Spinal cord (tissue), 10 donors: ENCODE data around the gene ITGA11. TPM values are rescaled to one million over a fixed set of nuclear protein-coding genes. Genes with fewer than 3 reads are reported as not detected.

Experiments used
- DNase-seq, 6 donors: peaks; one replicate each; pipeline versions ENCODE4 v3.0.0 to v3.0.0-alpha.2; 2013 to 2015; ENCODE audit warnings: low spot score in 6 of 6, low read depth in 4 of 6
- H3K27ac ChIP-seq: one replicate; pipeline ENCODE4 v1.5.1; 2013; ENCODE audit warnings: low read depth, low read length, control low read depth
- H3K27me3 ChIP-seq: one replicate; pipeline ENCODE4 v1.6.1; 2013; ENCODE audit warnings: low read length; ENCODE audit not compliant: control insufficient read depth, insufficient read depth
- H3K36me3 ChIP-seq: one replicate; pipeline ENCODE4 v1.6.1; 2013; ENCODE audit warnings: low read length; ENCODE audit not compliant: control insufficient read depth, insufficient read depth
- H3K4me1 ChIP-seq: one replicate; pipeline ENCODE4 v1.6.1; 2013; ENCODE audit warnings: low read length; ENCODE audit not compliant: control insufficient read depth, insufficient read depth
- H3K4me3 ChIP-seq: one replicate; pipeline ENCODE4 v1.5.1; 2013; ENCODE audit warnings: low read depth, low read length, control low read depth
- H3K9me3 ChIP-seq: one replicate; pipeline ENCODE4 v1.6.1; 2013; ENCODE audit warnings: low read length; ENCODE audit not compliant: control insufficient read depth, insufficient read depth
- WGBS: methylation state at CpG from one replicate; pipeline ENCODE4 v1.1.5; 2013; ENCODE audit warnings: missing lambda C conversion rate; ENCODE audit not compliant: insufficient coverage; 5-methylcytosine and 5-hydroxymethylcytosine counted together
- polyA plus RNA-seq, 2 donors: library from polyadenylated mRNA; unstranded; fragments of 120-200 nt; gene quantifications; one replicate each; pipeline ENCODE4 v1.2.1, GENCODE V29; 2013; ENCODE audit not compliant: insufficient read length in 2 of 2
- total RNA-seq, 2 donors: library from RNA; depleted of rRNA in 1 of 2; stranded (reverse); fragments of 120-200 nt in 1 of 2; fragments of >200 nt in 1 of 2; gene quantifications; one replicate each; pipeline versions ENCODE4 v1.2.3 to v1.2.4, GENCODE V29; 2013 to 2014
- donor health status: healthy.

ITGA11 gene
- total and polyA plus RNA-seq, 4 donors, result 4.8 to 18.7 (median 7.4) TPM

DNA sequence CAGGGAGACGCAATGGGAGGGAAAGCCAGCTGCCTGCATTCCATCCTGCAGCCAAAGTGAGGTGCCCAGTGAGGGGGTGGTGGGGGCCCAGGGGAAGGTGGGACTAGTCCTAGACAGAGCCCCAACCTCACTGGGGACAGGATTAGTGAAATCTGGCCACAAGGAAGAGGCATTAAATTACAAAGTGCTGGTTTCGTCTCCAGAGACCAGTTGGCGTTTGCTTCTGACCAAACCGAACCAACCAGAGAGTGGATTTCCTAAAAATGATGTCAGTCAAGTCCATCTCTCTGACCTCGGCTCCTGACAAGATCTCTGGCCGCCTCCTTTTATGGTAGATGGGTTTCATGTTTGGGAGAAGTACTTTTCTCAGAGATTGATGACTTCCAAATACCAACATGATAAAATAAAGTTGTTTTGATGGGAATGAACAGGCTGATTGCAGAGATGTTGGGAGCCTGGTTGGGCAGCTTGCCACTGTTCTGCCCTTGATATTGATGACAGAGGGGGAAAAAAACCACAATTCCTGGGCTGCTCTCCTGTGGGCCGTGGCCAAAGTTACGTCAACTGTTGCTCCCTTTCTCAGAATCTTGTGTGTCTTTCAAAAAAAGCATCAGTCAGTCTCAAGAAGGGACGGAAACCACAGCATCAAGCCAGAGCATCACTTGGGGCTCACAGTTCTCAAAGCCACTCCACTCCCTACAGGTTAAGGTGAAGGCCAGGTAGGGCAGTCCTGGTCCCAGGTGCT lies 24.6 kb downstream of the ITGA11 start:
- Histone ChIP-seq H3K36me3 (peaks cover 4% of the 10 kb centered on the region), H3K27ac (no peak overlapping the region), H3K4me1 (no peaks in the 10 kb centered on the region), H3K9me3 (no peaks in the 10 kb centered on the region), H3K4me3 (no peak overlapping the region), H3K27me3 (no peaks in the 10 kb centered on the region)
- WGBS, result 77% methylated on average over 6 of the region's 9 CpGs
- no peak for DNase-seq

DNA sequence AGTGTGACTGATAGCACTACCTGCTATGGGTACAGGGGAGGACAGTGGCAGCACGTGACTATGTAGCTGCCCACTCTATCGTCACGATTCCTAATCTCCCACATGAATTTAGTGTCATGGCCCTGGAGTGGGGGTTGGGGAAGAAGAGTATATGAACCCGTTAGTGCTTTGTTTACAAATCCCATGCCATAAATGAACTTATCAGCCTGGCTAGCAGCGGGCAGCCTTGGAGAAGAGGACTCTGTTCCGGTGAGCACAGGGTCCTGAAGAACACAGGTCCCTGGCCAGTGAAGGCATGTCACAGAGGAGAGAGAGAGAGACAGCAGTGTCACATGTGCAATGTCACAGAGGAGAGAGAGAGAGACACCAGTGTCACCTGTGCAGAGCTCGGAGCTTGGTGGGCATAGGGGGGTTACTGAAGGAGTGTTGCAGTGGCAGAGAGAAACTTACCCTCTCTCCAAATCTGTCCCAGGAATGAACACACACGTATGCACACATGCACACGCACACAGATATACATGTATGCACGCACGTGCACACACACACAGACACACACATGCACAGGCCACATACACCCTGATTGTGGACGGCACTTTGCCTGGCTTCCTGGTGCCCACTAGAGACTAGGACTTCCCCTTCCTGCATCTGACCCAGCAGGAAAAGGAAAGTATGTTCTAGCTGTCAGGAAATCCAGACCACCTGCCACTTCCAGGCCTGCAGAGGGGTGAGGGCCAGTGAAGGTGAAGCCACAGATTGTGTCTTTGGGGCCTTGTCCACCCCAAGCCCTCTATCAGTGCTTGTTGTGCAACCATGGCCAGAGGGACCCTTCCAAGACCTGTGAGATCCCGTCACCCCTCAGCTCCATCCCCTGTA lies 26.3 kb downstream of the ITGA11 start:
- Histone ChIP-seq H3K4me1 (no peaks in the 10 kb centered on the region), H3K4me3 (no peak overlapping the region), H3K9me3 (no peaks in the 10 kb centered on the region), H3K36me3 (peaks cover 4% of the 10 kb centered on the region), H3K27me3 (no peaks in the 10 kb centered on the region), H3K27ac (no peak overlapping the region)
- WGBS, result 89% methylated on average over 8 of the region's 13 CpGs
- no peak for DNase-seq

DNA sequence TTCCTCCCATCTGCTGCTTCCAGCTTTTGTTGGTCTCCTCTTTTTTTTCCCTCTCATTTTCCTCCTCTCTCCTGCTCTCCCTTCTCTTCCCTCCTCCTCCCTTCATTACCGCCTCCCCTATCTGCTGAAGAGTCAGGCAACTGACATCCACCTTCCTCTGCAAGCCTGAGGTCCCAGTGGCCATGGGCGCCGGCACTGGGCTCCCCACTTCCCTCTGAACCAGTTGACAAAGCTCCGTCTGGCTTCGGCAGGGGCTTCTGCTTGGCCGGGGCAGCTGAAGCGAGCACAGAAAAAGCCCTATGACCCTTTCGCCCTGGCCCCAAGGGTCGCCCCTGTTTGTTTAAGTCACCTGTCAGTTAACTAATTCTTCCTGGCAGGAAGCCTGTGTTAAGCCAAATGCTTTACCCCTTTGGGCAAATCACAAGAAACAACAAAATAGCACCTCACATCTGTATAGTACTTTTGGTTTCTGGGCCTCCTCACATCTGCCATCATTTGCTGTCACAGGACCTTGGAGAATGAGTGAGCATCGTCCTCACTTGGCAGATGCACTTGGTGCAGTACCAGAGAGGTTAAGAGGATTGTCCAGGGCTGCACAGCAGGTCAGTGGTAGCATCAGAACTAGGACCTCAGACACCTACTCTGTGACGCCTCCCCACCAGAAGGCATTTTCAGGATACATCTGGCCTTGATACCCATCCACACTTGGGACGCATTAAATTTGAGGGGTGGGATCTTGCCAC lies 27.7 kb downstream of the ITGA11 start:
- Histone ChIP-seq H3K27me3 (no peaks in the 10 kb centered on the region), H3K4me1 (no peaks in the 10 kb centered on the region), H3K9me3 (no peaks in the 10 kb centered on the region), H3K27ac (no peak overlapping the region), H3K36me3 (peaks cover 4% of the 10 kb centered on the region), H3K4me3 (no peak overlapping the region)
- DNase-seq, result no peak
- WGBS, result 76% methylated on average over 10 of the region's 12 CpGs

DNA sequence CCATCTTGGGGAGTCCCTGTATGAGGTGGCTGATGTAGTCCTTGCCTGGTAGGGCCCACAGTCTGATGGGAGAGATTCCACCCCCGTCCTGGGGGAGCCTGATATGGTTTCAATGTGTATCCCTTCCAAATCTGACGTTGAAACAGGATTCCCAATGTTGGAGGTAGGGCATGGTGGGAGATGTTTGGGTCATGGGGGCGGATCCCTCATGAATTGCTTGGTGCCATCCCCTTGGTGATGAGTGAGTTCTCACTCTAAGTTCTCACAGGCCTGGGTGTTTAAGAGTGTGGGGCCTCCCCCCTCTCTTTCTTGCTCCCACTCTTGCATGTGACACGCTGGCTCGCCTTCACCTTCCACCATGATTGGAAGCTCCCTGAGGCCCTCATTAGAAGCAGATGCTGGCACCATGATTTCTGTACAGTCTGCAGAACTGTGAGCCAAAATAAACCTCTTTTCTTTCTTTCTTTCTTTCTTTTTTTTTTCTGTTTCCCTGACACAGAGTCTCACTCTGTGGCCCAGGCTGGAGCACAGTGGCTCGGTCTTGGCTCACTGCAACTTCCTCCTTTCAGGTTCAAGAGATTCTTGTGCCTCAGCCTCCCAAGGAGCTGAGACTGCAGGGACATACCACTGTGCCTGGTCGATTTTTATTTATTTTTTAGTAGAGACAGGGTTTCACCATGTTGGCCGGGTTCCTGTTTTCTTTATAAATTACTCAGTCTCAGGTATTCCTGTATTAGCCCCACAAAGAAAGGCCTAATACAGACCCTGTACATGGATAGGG lies 28.6 kb downstream of the ITGA11 start:
- no peak for DNase-seq

DNA sequence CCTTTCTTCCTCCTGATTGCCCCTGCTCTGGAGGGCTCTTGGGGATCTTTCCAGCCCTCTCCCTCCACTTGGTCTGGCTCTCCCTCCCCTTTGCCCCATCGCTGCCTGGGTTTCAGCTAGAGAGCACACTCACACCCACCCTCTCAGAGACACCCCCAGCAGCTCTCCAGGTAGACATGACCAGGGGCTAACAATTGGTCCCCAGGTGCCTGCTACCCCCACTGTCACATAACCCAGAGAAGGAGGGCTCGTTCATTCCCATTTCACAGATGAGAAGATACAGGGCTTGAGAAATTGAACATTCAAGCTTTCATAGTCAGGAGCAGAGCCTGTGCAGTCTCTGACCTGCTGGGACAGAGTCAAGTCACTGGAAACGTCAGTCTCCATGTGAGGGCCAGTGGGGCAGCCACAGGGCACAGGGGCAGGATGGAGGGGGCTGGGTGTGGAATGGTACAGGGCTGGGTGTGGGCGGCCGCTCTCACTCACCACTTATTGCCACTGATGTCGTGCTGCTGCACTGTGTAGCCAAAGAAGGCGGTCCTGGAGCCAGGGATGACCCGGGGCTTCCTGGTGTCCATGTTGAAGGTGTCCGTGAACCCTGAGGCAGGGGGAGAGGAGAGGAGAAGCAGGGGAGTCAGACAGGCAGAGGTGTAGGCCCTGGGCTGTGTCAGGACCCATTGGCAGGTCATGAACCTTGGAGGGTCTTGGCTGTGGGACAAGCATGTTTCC lies 29.4 kb downstream of the ITGA11 start:
- no peaks in the 10 kb centered on the region for H3K9me3 ChIP-seq
- no peak overlapping the region for H3K27ac ChIP-seq
- no peak for DNase-seq
- WGBS, result 90% methylated on average over 7 of the region's 9 CpGs
- H3K36me3 ChIP-seq, result peaks cover 4% of the 10 kb centered on the region
- H3K4me1 ChIP-seq, result no peaks in the 10 kb centered on the region
- no peaks in the 10 kb centered on the region for H3K27me3 ChIP-seq
- no peak overlapping the region for H3K4me3 ChIP-seq

More for the DNA sequence above, 28.6 kb downstream of the ITGA11 start:
- no peaks in the 10 kb centered on the region for H3K27me3 ChIP-seq
- H3K9me3 ChIP-seq, result no peaks in the 10 kb centered on the region
- H3K36me3 ChIP-seq, result peaks cover 4% of the 10 kb centered on the region
- WGBS, result 91% methylated on average over 6 of the region's 8 CpGs
- H3K4me3 ChIP-seq, result no peak overlapping the region
- no peak overlapping the region for H3K27ac ChIP-seq
- no peaks in the 10 kb centered on the region for H3K4me1 ChIP-seq

DNA sequence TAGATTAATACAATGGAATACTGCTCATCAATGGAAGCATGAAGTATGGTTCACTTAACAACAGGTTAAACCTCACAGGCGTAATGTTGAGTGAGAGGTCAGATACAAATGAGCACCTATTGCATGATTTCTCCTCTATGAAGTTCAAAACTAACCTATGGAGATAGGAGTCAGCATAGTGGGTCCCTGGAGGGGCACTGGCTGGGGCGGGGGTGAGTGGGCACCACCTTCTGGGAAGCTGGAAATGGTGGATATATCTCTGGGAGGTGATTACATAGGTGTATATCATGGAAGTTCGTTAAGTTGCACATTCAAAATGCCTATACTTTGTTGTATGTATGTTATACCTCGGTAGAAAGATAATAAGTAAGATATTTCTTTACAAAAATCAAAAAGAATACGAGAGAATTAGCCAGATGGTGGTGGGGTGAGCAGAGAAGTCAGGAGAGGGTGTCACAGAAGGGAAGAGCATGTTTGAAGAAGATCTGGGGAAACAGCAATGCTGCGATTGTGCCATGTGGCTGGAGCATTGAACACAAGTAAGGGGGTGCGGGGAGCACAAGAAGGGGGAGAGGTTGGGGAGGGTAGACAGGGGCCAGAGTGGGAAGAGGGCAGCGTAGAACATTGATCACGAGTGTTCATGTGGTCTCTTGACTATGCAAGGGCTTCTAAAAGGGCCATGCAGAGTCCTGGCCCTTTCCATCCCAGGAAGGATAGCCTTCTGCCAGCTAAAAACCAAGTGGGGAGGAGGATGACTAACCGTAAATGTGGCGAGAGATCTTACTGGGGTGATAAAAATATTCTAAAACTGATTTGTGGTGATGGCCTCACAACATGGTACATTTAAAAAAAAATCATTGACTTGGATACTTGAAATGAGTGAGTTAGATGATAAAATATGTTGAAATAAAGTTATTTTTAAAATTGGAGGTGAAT lies 30.2 kb downstream of the ITGA11 start:
- DNase-seq, result no peak
- Histone ChIP-seq H3K4me3 (no peak overlapping the region), H3K27ac (no peak overlapping the region)

DNA sequence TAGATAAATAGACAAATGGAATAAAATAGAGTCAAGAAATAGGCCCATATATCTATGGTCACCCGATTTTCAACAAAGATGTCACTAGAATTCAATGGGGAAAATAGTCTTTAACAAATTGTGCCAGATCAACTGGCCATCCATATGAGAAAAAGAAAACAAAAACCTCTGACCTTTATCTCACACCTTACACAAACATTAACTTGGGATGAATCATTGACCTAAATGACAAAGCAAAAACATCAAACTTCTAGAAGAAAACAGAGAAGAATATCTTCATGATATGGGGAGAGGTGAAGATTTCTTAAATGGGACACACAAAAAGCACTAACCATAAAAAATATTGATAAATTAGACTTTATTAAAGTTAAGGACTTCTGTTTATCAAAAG lies 31.9 kb downstream of the ITGA11 start:
- Histone ChIP-seq H3K4me1 (no peaks in the 10 kb centered on the region), H3K36me3 (peaks cover 4% of the 10 kb centered on the region), H3K9me3 (no peaks in the 10 kb centered on the region), H3K27me3 (no peaks in the 10 kb centered on the region), H3K27ac (no peak overlapping the region), H3K4me3 (no peak overlapping the region)
- no peak for DNase-seq
- WGBS, result no CpG with 5 or more reads among the region's 1 CpG

More for the DNA sequence above, 30.2 kb downstream of the ITGA11 start:
- no peaks in the 10 kb centered on the region for H3K9me3 ChIP-seq
- no peaks in the 10 kb centered on the region for H3K4me1 ChIP-seq
- peaks cover 4% of the 10 kb centered on the region for H3K36me3 ChIP-seq
- WGBS, result 78% methylated on average over 3 of the region's 11 CpGs
- no peaks in the 10 kb centered on the region for H3K27me3 ChIP-seq
